AG04450 (cell line): ENCODE data around the gene GDPD3. TPM values are rescaled to one million over a fixed set of nuclear protein-coding genes. Genes with fewer than 3 reads are reported as not detected.
"Not testable (repeated sequence)": the region's sequence is repeated elsewhere in the genome, so short reads cannot be mapped to it uniquely, and the experiment has no call there.

Experiments used
- CTCF ChIA-PET: fragments of 300-600, 350-600 bp; formaldehyde crosslinking; extraction: SDS; loops from one replicate; lab custom pipeline; 2022; ENCODE audit warnings: antibody characterized with exemption, inconsistent platforms; lab: Charles Lee
- POLR2A ChIA-PET: fragments of 350-600 bp; formaldehyde crosslinking; extraction: SDS; loops from one replicate; lab custom pipeline; 2021; ENCODE audit warnings: antibody characterized with exemption, inconsistent platforms; lab: Yijun Ruan, JAX
- DNase-seq: peaks from one replicate; pipeline ENCODE4 v3.0.0-alpha.2; 2011; ENCODE audit warnings: low read depth, low spot score
- H3K27ac ChIP-seq: one replicate; pipeline ENCODE4 v1.5.1; 2012; ENCODE audit warnings: low read depth, low read length, control low read depth
- H3K27me3 ChIP-seq: one replicate; pipeline ENCODE4 v1.6.0; 2012; ENCODE audit warnings: low read length; ENCODE audit not compliant: control insufficient read depth, insufficient read depth
- H3K4me3 ChIP-seq: 2 replicates; pipeline ENCODE4 v1.5.1; 2011; ENCODE audit warnings: mild to moderate bottlenecking, low read depth, low read length, control low read depth
- H3K9me3 ChIP-seq: 2 replicates; pipeline ENCODE4 v1.5.1; 2012; ENCODE audit warnings: low read length; ENCODE audit not compliant: control insufficient read depth, insufficient read depth
- CTCF ChIP-seq: IDR thresholded peaks from 2 replicates; pipeline ENCODE4 v1.5.1; 2011; ENCODE audit warnings: low read depth, low read length, control low read depth, inconsistent platforms
- polyA plus RNA-seq: library from polyadenylated mRNA; depleted of rRNA; stranded (reverse); fragments of >200 nt; gene quantifications from 2 replicates; pipeline ENCODE4 v1.2.3, GENCODE V29; 2011

GDPD3 gene
- polyA plus RNA-seq, 1 experiment = 1.9 TPM

- Histone ChIP-seq H3K9me3 (no peaks in the 10 kb centered on the region), H3K4me3 (no peak overlapping the region), H3K27ac (no peak overlapping the region), H3K27me3 (no peaks in the 10 kb centered on the region)
- no peak for DNase-seq
- POLR2A ChIA-PET = interaction anchor here (0.7 kb wide), 1 partner anchor 85 kb away, joined by 6 read pairs; no protein-coding TSS in a partner anchor
- no peak for TF ChIP-seq CTCF
- CTCF ChIA-PET = interaction anchor here (0.7 kb wide), 1 partner anchor 258 kb away, joined by 5 read pairs; no protein-coding TSS in a partner anchor
Observed at GRCh38 chr16:30115238-30115637, 1.9 kb upstream of the GDPD3 start.

GRCh38 chr16:30114833-30115232 is 1.5 kb upstream of the GDPD3 start:
- H3K27ac ChIP-seq, POLR2A ChIA-PET, H3K9me3 ChIP-seq, H3K4me3 ChIP-seq, DNase-seq, H3K27me3 ChIP-seq: not testable (repeated sequence)
- CTCF ChIA-PET = interaction anchor here (0.7 kb wide), 1 partner anchor 257 kb away, joined by 5 read pairs; no protein-coding TSS in a partner anchor

GRCh38 chr16:30114411-30114810 is 1.1 kb upstream of the GDPD3 start:
- ChIA-PET POLR2A (no interaction called here), CTCF (no interaction called here)

GRCh38 chr16:30113711-30114333 is 485 bp upstream of the GDPD3 start:
- CTCF ChIA-PET = interaction anchor here (0.5 kb wide), 1 partner anchor 305 kb away, joined by 3 read pairs; no protein-coding TSS in a partner anchor
- DNase-seq = no peak
- H3K9me3 ChIP-seq = no peaks in the 10 kb centered on the region
- POLR2A ChIA-PET = no interaction called here
- H3K27ac ChIP-seq = peak overlapping the region; percentile 21
- no peak overlapping the region for H3K4me3 ChIP-seq
- H3K27me3 ChIP-seq = no peaks in the 10 kb centered on the region
- TF ChIP-seq CTCF = no peak

More at GRCh38 chr16:30114411-30114810, 1.1 kb upstream of the GDPD3 start:
- Histone ChIP-seq H3K4me3 (no peak overlapping the region), H3K9me3 (no peaks in the 10 kb centered on the region), H3K27me3 (no peaks in the 10 kb centered on the region), H3K27ac (no peak overlapping the region)
- TF ChIP-seq CTCF = no peak
- no peak for DNase-seq

- DNase-seq = no peak
- CTCF ChIA-PET = interaction anchor here (0.6 to 1.8 kb wide), 13 partner anchors 8 to 244 kb away, joined by 3 to 7 read pairs (median 3); partner anchors contain the start of genes TBX6 and YPEL3
- Histone ChIP-seq H3K27me3 (no peaks in the 10 kb centered on the region), H3K27ac (no peak overlapping the region), H3K4me3 (no peak overlapping the region), H3K9me3 (no peaks in the 10 kb centered on the region)
- POLR2A ChIA-PET = interaction anchor here (0.7 kb wide), 1 partner anchor 47 kb away, joined by 4 read pairs; the partner anchor contains the start of gene ALDOA
- TF ChIP-seq CTCF = peak; percentile 63
Observed at GRCh38 chr16:30112197-30113030, 923 bp downstream of the GDPD3 start.
